Measurements from ENCODE around the gene C1orf21. TPM values are rescaled to one million over a fixed set of nuclear protein-coding genes. Genes with fewer than 3 reads are reported as not detected.

The C1orf21 gene
- total and polyA plus RNA-seq, 10 donors: 9.7 to 60.4 (median 26.7) TPM

- no peaks in the 10 kb centered on the region for H3K36me3 ChIP-seq
- no peaks in the 10 kb centered on the region for H3K27me3 ChIP-seq (replicated peaks in 1 of 7)
- DNase-seq: no peak
- 81 to 92% (median 85%) methylated on average over 6 of the region's 6 CpGs for WGBS, 5 donors
- intact Hi-C loops (cut with DNase I; ENCODE audit: low total_unique reads): no loop called here
- H3K27ac ChIP-seq: no peak overlapping the region
- H3K4me3 ChIP-seq: no peak overlapping the region
- peaks cover 0 to 20% (median 12%) of the 10 kb centered on the region in 6 donors for H3K4me1 ChIP-seq
- no peak for TF ChIP-seq POLR2A (IDR thresholded peaks at IDR 0.05)
- no peak for TF ChIP-seq POLR2AphosphoS5 (IDR thresholded peaks at IDR 0.05)
- TF ChIP-seq, protein P1, sequence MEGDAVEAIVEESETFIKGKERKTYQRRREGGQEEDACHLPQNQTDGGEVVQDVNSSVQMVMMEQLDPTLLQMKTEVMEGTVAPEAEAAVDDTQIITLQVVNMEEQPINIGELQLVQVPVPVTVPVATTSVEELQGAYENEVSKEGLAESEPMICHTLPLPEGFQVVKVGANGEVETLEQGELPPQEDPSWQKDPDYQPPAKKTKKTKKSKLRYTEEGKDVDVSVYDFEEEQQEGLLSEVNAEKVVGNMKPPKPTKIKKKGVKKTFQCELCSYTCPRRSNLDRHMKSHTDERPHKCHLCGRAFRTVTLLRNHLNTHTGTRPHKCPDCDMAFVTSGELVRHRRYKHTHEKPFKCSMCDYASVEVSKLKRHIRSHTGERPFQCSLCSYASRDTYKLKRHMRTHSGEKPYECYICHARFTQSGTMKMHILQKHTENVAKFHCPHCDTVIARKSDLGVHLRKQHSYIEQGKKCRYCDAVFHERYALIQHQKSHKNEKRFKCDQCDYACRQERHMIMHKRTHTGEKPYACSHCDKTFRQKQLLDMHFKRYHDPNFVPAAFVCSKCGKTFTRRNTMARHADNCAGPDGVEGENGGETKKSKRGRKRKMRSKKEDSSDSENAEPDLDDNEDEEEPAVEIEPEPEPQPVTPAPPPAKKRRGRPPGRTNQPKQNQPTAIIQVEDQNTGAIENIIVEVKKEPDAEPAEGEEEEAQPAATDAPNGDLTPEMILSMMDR (IDR thresholded peaks at IDR 0.05 in 8 of 11, conservative IDR thresholded peaks at IDR 0.05 in 3 of 11): no peak
- H3K9me3 ChIP-seq: no peaks in the 10 kb centered on the region
Observed at GRCh38 chr1:184503221-184503749, 116.5 kb downstream of the C1orf21 start.

DNA sequence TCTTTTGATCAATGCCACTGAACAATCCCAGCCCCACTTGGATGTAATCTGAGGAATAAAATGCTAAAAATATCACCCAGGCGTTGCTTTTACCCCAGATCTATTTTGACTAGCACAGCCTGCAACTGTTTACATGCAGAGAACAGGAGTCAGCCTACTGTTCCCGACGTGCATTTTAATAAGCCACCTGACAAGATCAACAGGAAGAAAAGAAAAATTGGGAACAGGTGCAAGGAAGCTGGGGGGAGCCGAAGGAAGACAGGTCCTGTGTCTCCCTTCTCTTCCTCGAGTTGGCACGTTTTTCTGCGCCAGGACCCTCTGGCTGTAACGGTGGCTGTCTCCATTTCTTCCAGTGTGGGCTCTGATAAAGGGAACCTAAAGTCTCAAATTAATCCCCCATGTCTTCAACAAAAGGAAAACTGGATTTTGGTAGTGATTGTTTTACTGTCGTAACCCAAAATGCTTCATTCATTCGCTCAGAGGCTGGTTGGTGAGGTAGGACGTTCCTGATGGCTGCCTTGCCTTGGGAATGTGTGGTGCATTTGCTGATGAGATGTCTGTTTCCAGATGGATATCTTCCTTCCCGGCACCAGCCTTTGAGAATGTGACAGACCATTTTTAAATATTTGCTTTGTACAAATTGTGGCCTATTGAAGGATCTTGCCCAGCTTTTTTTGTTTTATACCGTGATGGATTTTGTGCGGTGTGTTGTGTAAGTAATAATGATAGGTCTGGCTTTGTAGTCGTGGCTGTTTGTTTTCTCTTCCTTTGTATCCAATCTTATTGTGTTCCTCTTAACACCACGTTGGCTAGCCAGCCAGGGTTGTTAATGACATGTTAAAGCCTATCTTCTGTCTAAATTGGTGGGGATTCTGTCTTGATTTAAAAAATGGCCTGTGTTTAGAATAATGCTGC lies 117.5 kb downstream of the C1orf21 start:
- TF ChIP-seq POLR2A (IDR thresholded peaks at IDR 0.05) (no peak), POLR2AphosphoS5 (IDR thresholded peaks at IDR 0.05) (no peak)
- TF ChIP-seq, protein P1 (IDR thresholded peaks at IDR 0.05 in 8 of 11, conservative IDR thresholded peaks at IDR 0.05 in 3 of 11): no peak
- Histone ChIP-seq H3K36me3 (no peaks in the 10 kb centered on the region), H3K27ac (no peak overlapping the region), H3K9me3 (no peaks in the 10 kb centered on the region), H3K4me3 (no peak overlapping the region), H3K4me1 (peaks cover 0 to 22% (median 12%) of the 10 kb centered on the region in 6 donors), H3K27me3 (replicated peaks in 1 of 7) (no peaks in the 10 kb centered on the region)
- no peak for DNase-seq
- 73 to 79% (median 78%) methylated on average over 16 of the region's 16 CpGs for WGBS, 5 donors
- intact Hi-C loops (cut with DNase I; ENCODE audit: low total_unique reads): no loop called here

DNA sequence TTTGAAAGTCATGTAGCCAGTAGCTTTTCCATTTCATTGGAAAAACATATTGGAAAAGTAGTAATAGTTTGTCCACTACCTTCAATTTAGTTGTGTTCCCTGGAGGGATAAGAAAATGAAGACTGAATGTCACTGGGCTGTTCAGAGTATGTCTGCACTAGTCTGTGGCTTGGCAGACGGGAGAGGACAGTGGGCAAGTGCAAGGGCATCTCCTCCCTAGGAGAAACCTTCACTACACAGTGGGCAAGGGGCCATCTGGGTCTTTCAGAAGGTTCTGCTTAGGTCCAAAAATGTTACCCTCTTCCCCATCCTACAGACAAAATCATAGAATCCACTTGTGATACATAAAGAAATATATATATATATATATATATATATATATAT lies 118.1 kb downstream of the C1orf21 start:
- TF ChIP-seq, protein P1 (IDR thresholded peaks at IDR 0.05 in 8 of 11, conservative IDR thresholded peaks at IDR 0.05 in 3 of 11): no peak
- TF ChIP-seq POLR2A (IDR thresholded peaks at IDR 0.05): no peak
- no peak for TF ChIP-seq POLR2AphosphoS5 (IDR thresholded peaks at IDR 0.05)
- WGBS, 5 donors: 90 to 96% (median 95%) methylated on average over 1 of the region's 1 CpG
- no peaks in the 10 kb centered on the region for H3K36me3 ChIP-seq
- no peaks in the 10 kb centered on the region for H3K9me3 ChIP-seq
- no peak for DNase-seq
- no peak overlapping the region for H3K27ac ChIP-seq
- peaks cover 0 to 22% (median 12%) of the 10 kb centered on the region in 6 donors for H3K4me1 ChIP-seq
- no peak overlapping the region for H3K4me3 ChIP-seq
- no peaks in the 10 kb centered on the region for H3K27me3 ChIP-seq (replicated peaks in 1 of 7)
- intact Hi-C loops (cut with DNase I; ENCODE audit: low total_unique reads): no loop called here

- Histone ChIP-seq H3K4me1 (peaks cover 0 to 22% (median 12%) of the 10 kb centered on the region in 6 donors), H3K9me3 (no peaks in the 10 kb centered on the region), H3K27me3 (replicated peaks in 1 of 7) (no peaks in the 10 kb centered on the region), H3K4me3 (no peak overlapping the region), H3K36me3 (no peaks in the 10 kb centered on the region), H3K27ac (no peak overlapping the region)
- no peak for DNase-seq
- 69 to 88% (median 78%) methylated on average over 3 of the region's 3 CpGs for WGBS, 5 donors
- TF ChIP-seq, protein P1 (IDR thresholded peaks at IDR 0.05 in 8 of 11, conservative IDR thresholded peaks at IDR 0.05 in 3 of 11): no peak
- TF ChIP-seq POLR2AphosphoS5 (IDR thresholded peaks at IDR 0.05): no peak
- no peak for TF ChIP-seq POLR2A (IDR thresholded peaks at IDR 0.05)
- intact Hi-C loops (cut with DNase I; ENCODE audit: low total_unique reads): no loop called here
Observed at GRCh38 chr1:184506481-184506880, 119.7 kb downstream of the C1orf21 start.
